Neural cell (in vitro differentiated cells): ENCODE measurements around the gene ZP1. TPM values are rescaled to one million over a fixed set of nuclear protein-coding genes. Genes with fewer than 3 reads are reported as not detected.

Experiments
- H2AFZ ChIP-seq: fragments of 200-600, 300-800 bp; sonication (generic), shearing (Covaris generic); 2 replicates; pipeline ENCODE4 v1.6.0; 2014; ENCODE audit warnings: low read depth, mild to moderate bottlenecking, antibody characterized with exemption, low read length, moderate library complexity
- H3F3A ChIP-seq: fragments of 200-600 bp; shearing (Covaris generic); 2 replicates; pipeline ENCODE4 v1.6.1; 2016; ENCODE audit warnings: mild to moderate bottlenecking, moderate library complexity, mixed read lengths, antibody characterized with exemption, low read length; ENCODE audit not compliant: insufficient read depth, poor library complexity, severe bottlenecking
- H3K27ac ChIP-seq: fragments of 200-600, 300-800 bp; sonication (generic), shearing (Covaris generic); 2 replicates; pipeline ENCODE4 v1.5.1; 2014; ENCODE audit warnings: mild to moderate bottlenecking, low read length, moderate library complexity
- H3K27me3 ChIP-seq: fragments of 300-800, 200-600 bp; sonication (generic), shearing (Covaris generic); 2 replicates; pipeline ENCODE4 v1.6.0; 2014; ENCODE audit warnings: mild to moderate bottlenecking, low read depth, low read length, moderate library complexity; ENCODE audit not compliant: insufficient read depth
- H3K36me3 ChIP-seq: fragments of 300-800, 200-600 bp; sonication (generic), shearing (Covaris generic); 2 replicates; pipeline ENCODE4 v1.5.1; 2014; ENCODE audit warnings: mild to moderate bottlenecking, antibody characterized with exemption, low read length, moderate library complexity; ENCODE audit not compliant: insufficient read depth
- H3K4me2 ChIP-seq: fragments of 300-800, 200-600 bp; sonication (generic), shearing (Covaris generic); 2 replicates; pipeline ENCODE4 v1.6.0; 2014; ENCODE audit warnings: mild to moderate bottlenecking, low read length
- H3K4me3 ChIP-seq: fragments of 300-800, 200-600 bp; sonication (generic), shearing (Covaris generic); 2 replicates; pipeline ENCODE4 v1.5.1; 2014; ENCODE audit warnings: mild to moderate bottlenecking, low read length, moderate library complexity
- H3K79me2 ChIP-seq: fragments of 200-600 bp; shearing (Covaris generic); replicated peaks from 2 replicates; pipeline ENCODE4 v1.6.0; 2014; ENCODE audit warnings: mild to moderate bottlenecking, low read length, moderate library complexity; ENCODE audit not compliant: insufficient read depth
- H3K9ac ChIP-seq: fragments of 300-800, 200-600 bp; sonication (generic), shearing (Covaris generic); 2 replicates; pipeline ENCODE4 v1.6.1; 2016; ENCODE audit warnings: mild to moderate bottlenecking, low read length, mixed read lengths
- H3K9me2 ChIP-seq: fragments of 200-600 bp; shearing (Covaris generic); 2 replicates; pipeline ENCODE4 v1.6.1; 2016; ENCODE audit warnings: mild to moderate bottlenecking, low read length, mixed read lengths; ENCODE audit not compliant: insufficient read depth
- H3K9me3 ChIP-seq: fragments of 200-600, 300-800 bp; sonication (generic), shearing (Covaris generic); 2 replicates; pipeline ENCODE4 v1.6.1; 2016; ENCODE audit warnings: mild to moderate bottlenecking, mixed run types, low read length, moderate library complexity, mixed read lengths
- H4K20me1 ChIP-seq: fragments of 200-600 bp; shearing (Covaris generic); 2 replicates; pipeline ENCODE4 v1.6.1; 2016; ENCODE audit warnings: mild to moderate bottlenecking, mixed run types; ENCODE audit not compliant: insufficient read depth
- CTCF ChIP-seq: fragments of 450-650 bp; IDR thresholded peaks from 2 replicates; pipeline ENCODE4 v1.5.1; 2014; ENCODE audit warnings: antibody characterized with exemption, mild to moderate bottlenecking, moderate library complexity; ENCODE audit not compliant: poor library complexity, severe bottlenecking
- EP300 ChIP-seq: fragments of 450-650 bp; conservative IDR thresholded peaks from 2 replicates; pipeline ENCODE4 v1.6.1; 2014; ENCODE audit warnings: antibody characterized with exemption, mild to moderate bottlenecking, moderate library complexity; ENCODE audit not compliant: poor library complexity, severe bottlenecking
- MXI1 ChIP-seq: fragments of 450-650 bp; conservative IDR thresholded peaks from 2 replicates; pipeline ENCODE4 v1.6.1; 2014; ENCODE audit warnings: antibody characterized with exemption, mild to moderate bottlenecking; ENCODE audit not compliant: poor library complexity, severe bottlenecking
- POLR2AphosphoS5 ChIP-seq: IDR thresholded peaks from 2 replicates; pipeline ENCODE4 v1.6.1; 2012
- RAD21 ChIP-seq: fragments of 450-650 bp; conservative IDR thresholded peaks from 2 replicates; pipeline ENCODE4 v1.6.1; 2014; ENCODE audit warnings: antibody characterized with exemption, mild to moderate bottlenecking, moderate library complexity
- REST ChIP-seq: IDR thresholded peaks from 2 replicates; pipeline ENCODE4 v1.6.1; 2012; ENCODE audit warnings: borderline replicate concordance
- SMC3 ChIP-seq: fragments of 450-650 bp; conservative IDR thresholded peaks from 2 replicates; pipeline ENCODE4 v1.6.1; 2014; ENCODE audit warnings: antibody characterized with exemption, mild to moderate bottlenecking, moderate library complexity; ENCODE audit not compliant: poor library complexity
- polyA plus RNA-seq: library from polyadenylated mRNA; depleted of rRNA; stranded (reverse); fragments of >200 nt; gene quantifications from 2 replicates; pipeline ENCODE4 v1.2.3, GENCODE V29; 2014

ZP1 gene
- polyA plus RNA-seq, 1 donor from 2014 or later, result 1.5 TPM

GRCh38 chr11:60831501-60832079, 35.8 kb upstream of the ZP1 start:
- Histone ChIP-seq H4K20me1 (no peaks in the 10 kb centered on the region), H3K9me3 (no peaks in the 10 kb centered on the region), H3K9me2 (no peaks in the 10 kb centered on the region), H3K4me2 (no peak overlapping the region), H2AFZ (no peak overlapping the region), H3K27me3 (no peaks in the 10 kb centered on the region), H3K27ac (no peak overlapping the region), H3K9ac (no peak overlapping the region), H3F3A (no peaks in the 10 kb centered on the region), H3K79me2 (no peaks in the 10 kb centered on the region), H3K4me3 (no peak overlapping the region), H3K36me3 (no peaks in the 10 kb centered on the region)
- no peak for TF ChIP-seq POLR2AphosphoS5
- TF ChIP-seq SMC3, result no peak
- TF ChIP-seq EP300, result no peak
- no peak for TF ChIP-seq RAD21

GRCh38 chr11:60834742-60835533, 32.4 kb upstream of the ZP1 start:
- no peaks in the 10 kb centered on the region for H3K9me2 ChIP-seq

More at GRCh38 chr11:60834742-60835533, 32.4 kb upstream of the ZP1 start:
- H3K27me3 ChIP-seq, result no peaks in the 10 kb centered on the region
- H3K4me3 ChIP-seq, result no peak overlapping the region
- TF ChIP-seq SMC3 (no peak), EP300 (no peak), MXI1 (no peak), CTCF (no peak), REST (no peak), POLR2AphosphoS5 (no peak)
- no peak overlapping the region for H3K27ac ChIP-seq
- no peaks in the 10 kb centered on the region for H3K9me3 ChIP-seq
- H4K20me1 ChIP-seq, result no peaks in the 10 kb centered on the region
- H3K4me2 ChIP-seq, result no peak overlapping the region
- H3K9ac ChIP-seq, result no peak overlapping the region
- no peaks in the 10 kb centered on the region for H3K79me2 ChIP-seq
- H3F3A ChIP-seq, result no peaks in the 10 kb centered on the region
- H2AFZ ChIP-seq, result no peak overlapping the region
- H3K36me3 ChIP-seq, result no peaks in the 10 kb centered on the region
